GM12874 (cell line): ENCODE measurements around the gene SLC17A1.

ENCODE experiments used
- CTCF ChIP-seq: IDR thresholded peaks from 2 replicates; pipeline ENCODE4 v1.5.1; 2011; ENCODE audit warnings: low read depth, mild to moderate bottlenecking, control low read depth, low read length, moderate library complexity; ENCODE audit not compliant: insufficient read depth

The SLC17A1 gene

GRCh38 chr6:25874118-25874517 is 42.3 kb upstream of the SLC17A1 start, which contains the start of gene SLC17A3:
Gene SLC17A3, minus strand, starts transcription at chr6:25874243. Its CDS starts 5,856 bp downstream, at chr6:25868387.
- TF ChIP-seq CTCF: no peak

- TF ChIP-seq CTCF: no peak
These were observed 41.0 kb upstream of the SLC17A1 start for GRCh38 chr6:25872814-25873213.

GRCh38 chr6:25869840-25870239 is 38.0 kb upstream of the SLC17A1 start:
- TF ChIP-seq CTCF: no peak

DNA sequence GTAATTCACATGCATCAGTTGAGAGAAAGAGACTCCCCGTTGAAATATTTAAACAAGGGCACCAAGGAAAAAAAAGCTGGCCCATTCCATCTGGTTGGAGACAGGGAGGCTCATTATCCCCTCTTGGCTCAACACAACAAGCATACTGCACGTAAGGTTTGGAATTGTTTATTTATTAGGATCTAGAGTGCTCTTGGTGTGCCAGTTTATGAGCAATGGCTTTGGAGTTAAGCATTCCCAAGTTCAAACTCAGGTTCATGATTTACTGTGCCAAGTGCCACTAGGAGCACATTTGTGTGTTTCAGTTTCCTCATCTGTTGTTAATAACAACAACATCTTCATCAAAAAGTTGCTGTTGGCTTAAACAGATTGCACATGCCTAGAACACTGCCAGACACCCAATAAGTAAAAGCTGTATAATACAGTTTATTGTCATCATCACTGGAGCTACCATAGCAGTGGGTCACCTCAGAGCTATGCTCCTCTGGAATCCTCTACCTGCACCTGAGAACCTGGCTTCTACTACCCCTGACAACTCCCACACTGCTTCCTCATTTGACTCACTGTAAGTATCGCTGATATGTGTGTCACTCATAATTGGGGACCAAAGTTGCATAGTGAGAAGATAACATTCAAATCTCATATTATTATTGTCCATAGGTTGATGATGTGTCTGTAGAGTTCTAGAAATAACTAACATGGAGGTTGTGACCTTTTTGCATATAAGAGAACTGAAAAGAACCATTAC is 36.8 kb upstream of the SLC17A1 start:
- TF ChIP-seq CTCF: no peak

GRCh38 chr6:25866011-25866410 is 34.2 kb upstream of the SLC17A1 start:
- no peak for TF ChIP-seq CTCF

- no peak for TF ChIP-seq CTCF
These were observed 31.5 kb upstream of the SLC17A1 start for GRCh38 chr6:25863360-25863759.

DNA sequence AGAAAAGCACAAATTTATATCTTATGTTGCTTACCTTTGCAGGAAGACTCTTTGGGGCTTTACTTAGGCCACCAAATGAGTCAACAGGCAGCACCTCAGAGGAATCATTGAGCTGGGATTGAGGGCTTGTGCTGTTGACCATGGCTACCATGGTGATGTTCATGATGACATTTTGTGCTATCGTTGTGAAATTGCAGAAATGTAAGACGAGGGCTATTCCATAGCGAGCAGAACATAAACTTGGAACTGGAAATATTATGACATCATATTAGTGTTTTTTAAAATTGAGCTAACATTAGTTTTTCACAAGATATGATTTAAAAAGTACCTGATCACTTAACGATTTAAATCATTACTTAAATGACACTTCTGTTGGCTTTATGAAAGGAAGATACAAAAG is 30.3 kb upstream of the SLC17A1 start:
- TF ChIP-seq CTCF: no peak
